GM21576 (cell line): ENCODE measurements around the gene AGBL5.

Source experiments
- ATAC-seq: cut with Tn5 transposase; IDR thresholded peaks from one replicate; pipeline ENCODE4 v1.9.1; 2021; ENCODE audit warnings: mild to moderate bottlenecking, moderate library complexity; ENCODE audit not compliant: unreplicated experiment

The AGBL5 gene, protein sequence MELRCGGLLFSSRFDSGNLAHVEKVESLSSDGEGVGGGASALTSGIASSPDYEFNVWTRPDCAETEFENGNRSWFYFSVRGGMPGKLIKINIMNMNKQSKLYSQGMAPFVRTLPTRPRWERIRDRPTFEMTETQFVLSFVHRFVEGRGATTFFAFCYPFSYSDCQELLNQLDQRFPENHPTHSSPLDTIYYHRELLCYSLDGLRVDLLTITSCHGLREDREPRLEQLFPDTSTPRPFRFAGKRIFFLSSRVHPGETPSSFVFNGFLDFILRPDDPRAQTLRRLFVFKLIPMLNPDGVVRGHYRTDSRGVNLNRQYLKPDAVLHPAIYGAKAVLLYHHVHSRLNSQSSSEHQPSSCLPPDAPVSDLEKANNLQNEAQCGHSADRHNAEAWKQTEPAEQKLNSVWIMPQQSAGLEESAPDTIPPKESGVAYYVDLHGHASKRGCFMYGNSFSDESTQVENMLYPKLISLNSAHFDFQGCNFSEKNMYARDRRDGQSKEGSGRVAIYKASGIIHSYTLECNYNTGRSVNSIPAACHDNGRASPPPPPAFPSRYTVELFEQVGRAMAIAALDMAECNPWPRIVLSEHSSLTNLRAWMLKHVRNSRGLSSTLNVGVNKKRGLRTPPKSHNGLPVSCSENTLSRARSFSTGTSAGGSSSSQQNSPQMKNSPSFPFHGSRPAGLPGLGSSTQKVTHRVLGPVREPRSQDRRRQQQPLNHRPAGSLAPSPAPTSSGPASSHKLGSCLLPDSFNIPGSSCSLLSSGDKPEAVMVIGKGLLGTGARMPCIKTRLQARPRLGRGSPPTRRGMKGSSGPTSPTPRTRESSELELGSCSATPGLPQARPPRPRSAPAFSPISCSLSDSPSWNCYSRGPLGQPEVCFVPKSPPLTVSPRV

GRCh38 chr2:27050996-27051901, at the start of gene AGBL5:
Gene AGBL5, plus strand, starts transcription at chr2:27051668. Its CDS starts 1,291 bp downstream, at chr2:27052959.
- ATAC-seq = peak; percentile 69

GRCh38 chr2:27001950-27002349, 49.5 kb upstream of the AGBL5 start:
- ATAC-seq = no peak

GRCh38 chr2:27003007-27003406, 48.5 kb upstream of the AGBL5 start:
- ATAC-seq = no peak

DNA sequence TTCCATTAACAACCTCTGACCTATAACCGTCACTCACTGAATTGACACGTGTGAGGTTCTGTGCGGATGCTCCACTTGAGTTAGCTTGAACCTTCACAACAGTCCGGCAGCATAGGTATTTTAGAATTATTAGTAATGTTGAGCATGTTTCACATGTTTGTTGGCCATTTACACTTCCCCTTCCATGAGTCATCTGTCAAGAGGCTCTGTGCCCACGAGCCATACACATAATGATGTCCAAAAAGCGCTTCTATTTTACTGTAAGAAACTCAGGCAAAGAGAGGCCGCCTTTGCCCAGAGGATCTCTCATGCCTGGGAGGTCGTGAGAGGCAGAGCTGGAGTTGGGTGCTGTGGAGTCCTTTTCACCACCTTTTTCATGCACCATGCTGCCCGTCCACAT, 47.6 kb upstream of the AGBL5 start:
- no peak for ATAC-seq

GRCh38 chr2:27006602-27007415, 44.7 kb upstream of the AGBL5 start:
- ATAC-seq = no peak

- ATAC-seq = no peak
Observed at GRCh38 chr2:27007416-27008374, 43.8 kb upstream of the AGBL5 start.

- ATAC-seq = no peak
Observed at GRCh38 chr2:27008678-27009077, 42.8 kb upstream of the AGBL5 start.

- no peak for ATAC-seq
Observed at GRCh38 chr2:27009083-27009482, 42.4 kb upstream of the AGBL5 start.

- ATAC-seq = no peak
Observed at GRCh38 chr2:27009716-27010115, 41.8 kb upstream of the AGBL5 start.

DNA sequence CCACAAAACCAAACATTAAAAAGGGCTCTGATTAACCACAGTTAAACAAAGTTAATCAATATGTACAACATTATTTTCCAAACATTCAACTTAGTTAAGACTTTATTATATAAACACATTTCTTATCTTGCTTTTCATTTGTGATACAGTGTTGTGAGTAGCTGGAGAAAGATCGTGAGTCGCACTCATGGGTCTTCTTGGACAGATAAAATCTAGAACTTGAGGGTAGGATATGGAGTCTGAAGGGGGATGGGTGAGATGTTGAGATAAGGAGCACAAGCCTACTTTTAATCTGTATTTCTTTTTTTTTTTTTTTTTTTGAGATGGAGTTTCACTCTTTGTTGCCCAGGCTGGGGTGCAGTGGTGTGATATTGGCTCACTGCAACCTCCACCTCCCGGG, 41.3 kb upstream of the AGBL5 start:
- ATAC-seq = no peak

- ATAC-seq = no peak
Observed at GRCh38 chr2:27013738-27014137, 37.7 kb upstream of the AGBL5 start.

- ATAC-seq = no peak
Observed at GRCh38 chr2:27014771-27015433, 36.6 kb upstream of the AGBL5 start.

GRCh38 chr2:27016801-27017325, 34.6 kb upstream of the AGBL5 start:
- no peak for ATAC-seq

GRCh38 chr2:27018142-27018541, 33.3 kb upstream of the AGBL5 start:
- ATAC-seq = no peak

DNA sequence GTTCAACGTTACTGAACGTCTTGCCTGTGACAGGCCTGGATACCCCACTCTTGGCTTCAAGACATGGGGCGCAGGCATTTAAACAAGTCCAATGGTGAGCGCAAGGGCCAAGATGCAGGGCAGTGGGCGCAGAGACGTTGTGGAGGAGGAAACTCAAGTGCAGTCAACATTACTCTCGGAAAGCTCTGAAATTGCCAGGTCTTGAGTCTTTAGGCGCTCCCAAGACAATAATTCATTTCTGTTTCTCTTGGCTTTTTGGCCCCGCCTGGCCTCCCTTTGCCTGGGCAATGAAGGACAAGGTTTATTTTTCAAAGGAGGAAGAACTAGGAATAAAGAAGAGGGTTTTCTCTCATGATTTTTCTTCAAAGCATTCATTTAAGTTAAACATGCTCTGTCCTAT, 32.0 kb upstream of the AGBL5 start:
- no peak for ATAC-seq

- no peak for ATAC-seq
Observed at GRCh38 chr2:27019931-27020855, 31.3 kb upstream of the AGBL5 start.
